ENCODE results near the gene INSC. TPM values are rescaled to one million over a fixed set of nuclear protein-coding genes. Genes with fewer than 3 reads are reported as not detected.
A peak's percentile ranks its signal among the peaks of the same experiment; 100 is the strongest.

Gene INSC
- total and polyA plus RNA-seq, 2 experiments from 2014 or later: 0.97 to 1.5 TPM

- TF ChIP-seq ZNF462 (CRISPR knock-in tag; IDR thresholded peaks at IDR 0.05): no peak
- no peak for TF ChIP-seq STAT1 (IDR thresholded peaks at IDR 0.05; ENCODE audit: unreplicated experiment)
- no peak for TF ChIP-seq CREB1 (CRISPR knock-in tag; IDR thresholded peaks at IDR 0.05; ENCODE audit: low read depth)
- no peak for TF ChIP-seq EZH2phosphoT487 (IDR thresholded peaks at IDR 0.05; ENCODE audit: unreplicated experiment)
- TF ChIP-seq NANOG (IDR thresholded peaks at IDR 0.05; ENCODE audit: borderline replicate concordance): no peak
- TF ChIP-seq POLR2AphosphoS5 (IDR thresholded peaks at IDR 0.05; ENCODE audit: low read depth): no peak
Observed at GRCh38 chr11:15223318-15223717, 108.6 kb downstream of the INSC start (continued).

GRCh38 chr11:15224466-15224865, 109.7 kb downstream of the INSC start:
- TF ChIP-seq CREB1 (CRISPR knock-in tag; IDR thresholded peaks at IDR 0.05; ENCODE audit: low read depth) (no peak), NANOG (IDR thresholded peaks at IDR 0.05; ENCODE audit: borderline replicate concordance) (no peak), POLR2AphosphoS5 (IDR thresholded peaks at IDR 0.05; ENCODE audit: low read depth) (no peak), EZH2 (IDR thresholded peaks at IDR 0.05; ENCODE audit: low read depth, unreplicated experiment) (no peak), REST (IDR thresholded peaks at IDR 0.05; ENCODE audit: unreplicated experiment) (peak; percentile 22)
- Histone ChIP-seq H3K4me3 (no peak overlapping the region), H3K27me3 (ENCODE audit: insufficient read depth) (no peaks in the 10 kb centered on the region), H3K27ac (ENCODE audit: low read depth) (no peak overlapping the region), H3F3A (replicated peaks; ENCODE audit: low read depth) (no peaks in the 10 kb centered on the region), H3K79me2 (replicated peaks; ENCODE audit: insufficient read depth) (no peaks in the 10 kb centered on the region), H3K36me3 (ENCODE audit: insufficient read depth) (no peaks in the 10 kb centered on the region), H3K4me2 (no peak overlapping the region), H3K4me1 (ENCODE audit: insufficient read depth) (no peaks in the 10 kb centered on the region), H3K9me2 (ENCODE audit: insufficient read depth) (no peaks in the 10 kb centered on the region), H2AFZ (no peak overlapping the region), H4K20me1 (replicated peaks; ENCODE audit: insufficient read depth) (no peaks in the 10 kb centered on the region)
- no peak for ATAC-seq
- Mint-ChIP-seq H3K27ac (no peak overlapping the region), H3K9me3 (no peaks in the 10 kb centered on the region), H3K27me3 (ENCODE audit: insufficient read depth, low read depth, poor library complexity) (peaks cover 2% of the 10 kb centered on the region), H3K36me3 (ENCODE audit: low read depth) (no peaks in the 10 kb centered on the region), H3K4me3 (no peak overlapping the region), H3K4me1 (no peaks in the 10 kb centered on the region)
- no peak for DNase-seq (ENCODE audit: low spot score)

Measured in GM23338 (cell line).